GM19468 (cell line): Measurements from ENCODE around the gene PLCD4.

Source experiments
- ATAC-seq: cut with Tn5 transposase; IDR thresholded peaks from one replicate; pipeline ENCODE4 v1.9.1; 2021; ENCODE audit warnings: mild to moderate bottlenecking, moderate library complexity, moderate number of reproducible peaks; ENCODE audit not compliant: unreplicated experiment; ENCODE audit errors: extremely low read depth

Gene PLCD4

GRCh38 chr2:218607436-218608115, at the start of gene PLCD4:
Gene PLCD4 (plus strand): TSS chr2:218607899. CDS start chr2:218615740, 7,841 bp downstream.
- no peak for ATAC-seq

DNA sequence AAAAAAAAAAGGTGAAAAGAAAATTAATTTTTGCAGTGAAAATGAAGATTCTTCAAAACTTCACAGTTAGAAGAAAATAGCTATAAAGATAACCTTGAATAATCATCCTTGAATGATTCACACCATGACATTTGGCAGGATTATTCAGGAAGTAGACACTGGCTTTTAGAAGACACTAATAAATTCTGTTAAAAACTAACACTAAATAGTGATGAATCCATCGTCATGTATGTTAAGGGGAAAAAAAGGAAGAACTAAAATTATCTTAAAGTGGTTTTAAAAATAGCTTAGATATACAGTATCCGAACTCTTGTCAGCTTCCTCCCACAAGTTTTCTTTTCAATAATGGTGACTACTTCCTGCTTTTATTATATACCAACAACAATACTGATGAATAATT, 49.8 kb upstream of the PLCD4 start:
- no peak for ATAC-seq

DNA sequence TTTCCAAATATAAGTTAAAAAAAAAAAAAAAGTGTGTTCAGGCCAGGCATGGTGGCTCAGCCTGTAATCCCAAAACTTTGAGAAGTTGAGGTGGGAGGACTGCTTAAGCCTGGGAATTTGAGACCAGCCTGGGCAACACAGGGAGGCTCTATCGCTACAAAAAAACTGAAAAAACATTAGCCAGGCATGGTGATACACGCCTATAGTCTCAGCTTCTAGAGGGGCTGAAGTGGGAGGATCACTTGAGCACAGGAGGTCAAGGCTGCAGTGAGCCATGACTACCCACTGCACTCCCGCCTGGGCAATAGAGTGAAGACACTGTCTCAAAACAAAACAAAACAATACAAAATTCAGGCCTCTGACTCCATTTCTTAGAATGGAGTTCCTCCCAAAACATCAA, 48.7 kb upstream of the PLCD4 start:
- no peak for ATAC-seq

DNA sequence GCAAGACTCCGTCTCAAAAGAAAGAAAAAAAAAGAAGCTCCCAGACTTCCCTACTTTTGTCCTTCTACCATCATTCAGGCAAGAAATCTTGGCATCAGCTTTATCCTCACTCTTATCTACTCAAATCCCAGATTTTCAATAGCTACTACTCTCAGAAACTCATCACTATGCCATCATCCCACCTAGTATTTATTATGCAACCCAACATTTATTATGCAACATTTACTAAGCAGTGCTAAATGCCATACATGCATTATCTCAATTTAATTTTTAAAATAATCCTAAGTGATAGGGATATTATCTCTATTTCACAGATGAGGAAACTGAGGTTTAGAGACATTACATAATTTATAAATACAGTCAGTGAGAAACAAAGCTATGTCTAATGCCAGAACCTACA, 43.6 kb upstream of the PLCD4 start:
- no peak for ATAC-seq

GRCh38 chr2:218566296-218566695, 41.4 kb upstream of the PLCD4 start:
- no peak for ATAC-seq

GRCh38 chr2:218567797-218568189, 39.9 kb upstream of the PLCD4 start:
- peak; percentile 20 for ATAC-seq

DNA sequence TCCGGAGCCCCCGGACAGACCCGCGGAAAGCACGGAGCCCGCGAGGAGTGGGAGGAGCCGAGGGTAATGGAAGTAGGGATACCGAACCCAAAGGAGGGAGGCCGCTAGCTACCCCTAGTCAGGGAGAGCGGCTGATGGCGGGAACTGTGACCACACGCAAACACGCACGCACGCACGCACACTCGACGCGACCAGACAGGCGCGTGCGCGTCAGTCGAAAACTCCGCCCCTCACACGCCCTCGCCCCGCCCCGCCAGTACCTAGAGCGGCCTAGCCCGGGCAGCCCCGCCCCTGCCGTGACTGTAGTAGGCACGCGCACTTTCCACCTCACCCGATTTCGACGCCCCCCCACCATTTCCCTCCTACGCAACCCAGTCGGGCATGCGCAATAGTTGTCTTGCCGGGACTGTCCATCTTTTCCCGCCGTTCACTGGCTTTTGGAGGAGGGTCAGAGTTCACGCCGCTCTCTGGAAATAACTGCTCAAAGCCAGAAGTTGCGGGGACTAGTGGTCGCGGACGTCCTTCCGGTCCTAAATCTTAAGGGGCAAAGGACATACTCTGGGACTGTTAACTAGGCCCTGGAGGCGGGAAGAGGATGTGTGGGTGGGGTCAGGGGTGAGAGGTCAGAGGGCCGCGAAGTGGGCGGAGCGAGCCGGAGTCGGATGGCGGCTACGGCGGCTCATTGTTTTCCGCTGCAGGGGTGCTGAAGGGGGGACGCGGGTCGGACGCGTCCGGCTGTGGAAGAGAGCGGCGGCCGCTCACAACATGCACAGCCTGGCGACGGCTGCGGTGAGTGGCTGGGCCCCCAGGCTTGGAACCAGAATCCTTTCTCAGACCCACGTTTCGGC, 39.3 kb upstream of the PLCD4 start, which contains the start of the genes CNOT9 and USP37:
Gene CNOT9, plus strand, starts transcription at position 650 of the 848 bp plus-strand sequence. Its CDS starts 116 bp downstream, at position 766.
Gene USP37, minus strand, starts transcription at position 162 of the 848 bp plus-strand sequence. CDS start 9,698 bp downstream, outside the sequence.
- peak; percentile 60 for ATAC-seq

GRCh38 chr2:218569038-218569431, 38.7 kb upstream of the PLCD4 start:
- no peak for ATAC-seq

- no peak for ATAC-seq
These were observed 37.8 kb upstream of the PLCD4 start for GRCh38 chr2:218569661-218570500.

DNA sequence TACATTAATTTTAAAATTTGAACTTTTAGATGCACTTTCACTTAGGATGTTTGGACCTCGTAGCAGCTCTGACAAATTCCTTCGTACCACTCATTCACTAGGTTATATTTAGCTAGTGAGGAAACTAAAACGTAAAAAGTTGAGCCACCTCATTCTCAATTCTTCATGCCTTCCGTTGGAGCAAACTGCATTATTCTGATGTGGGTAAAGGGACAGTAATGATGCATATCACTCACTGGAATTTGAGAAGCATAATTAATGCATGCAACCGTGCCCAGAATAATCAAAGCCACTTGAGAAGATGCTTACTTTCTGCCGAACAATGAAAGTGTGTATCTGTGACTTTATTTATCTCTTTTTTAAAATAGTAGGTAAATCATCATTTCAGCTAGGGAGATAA, 36.8 kb upstream of the PLCD4 start:
- ATAC-seq, result no peak

GRCh38 chr2:218576854-218577253, 30.8 kb upstream of the PLCD4 start:
- no peak for ATAC-seq

GRCh38 chr2:218577482-218578220, 30.0 kb upstream of the PLCD4 start:
- no peak for ATAC-seq

DNA sequence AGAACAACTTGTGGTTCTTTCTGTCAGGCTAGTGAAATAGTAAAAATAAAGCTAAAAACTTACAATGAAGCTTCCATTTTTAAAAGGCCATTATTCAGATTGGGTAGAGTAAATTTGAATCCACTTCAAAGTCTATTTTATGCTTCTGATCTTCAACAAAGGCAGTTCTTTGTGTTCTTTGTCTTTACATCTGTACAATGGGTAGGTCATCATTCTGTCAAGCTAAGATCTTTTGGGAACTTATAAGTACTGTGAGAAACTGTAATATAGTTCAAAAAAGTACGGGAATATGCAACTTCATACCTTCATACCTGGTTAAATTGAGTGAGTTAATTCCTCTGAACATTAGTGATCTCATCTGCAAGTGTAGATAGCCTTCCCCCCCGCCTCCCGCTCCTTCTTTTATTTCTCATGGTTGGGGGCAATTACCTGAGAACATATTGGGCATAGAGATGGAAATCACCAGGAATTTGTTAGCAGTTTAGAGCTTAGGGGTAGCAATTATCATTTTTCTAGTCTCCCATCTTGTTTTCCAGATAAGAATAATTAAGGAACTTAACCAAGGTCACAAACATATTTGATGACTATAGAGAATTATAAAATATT, 29.3 kb upstream of the PLCD4 start:
- no peak for ATAC-seq

DNA sequence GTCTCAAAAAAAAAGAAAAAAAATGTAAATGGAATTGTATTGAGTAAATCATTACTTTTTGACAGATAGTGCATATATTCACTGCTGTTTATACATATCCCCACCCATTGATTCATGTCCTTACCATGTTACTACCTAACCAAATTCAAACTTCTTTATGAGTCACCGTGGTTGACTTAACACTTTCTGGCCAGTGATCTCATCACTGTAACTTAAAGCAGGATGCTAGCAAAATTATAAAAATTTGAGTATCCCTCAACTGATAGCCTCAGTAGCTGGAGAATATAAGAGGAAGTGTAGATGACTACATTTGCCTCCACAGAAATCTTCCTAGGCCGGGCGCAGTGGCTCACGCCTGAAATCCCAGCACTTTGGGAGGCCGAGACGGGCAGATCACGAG, 25.6 kb upstream of the PLCD4 start:
- ATAC-seq, result peak; percentile 68

DNA sequence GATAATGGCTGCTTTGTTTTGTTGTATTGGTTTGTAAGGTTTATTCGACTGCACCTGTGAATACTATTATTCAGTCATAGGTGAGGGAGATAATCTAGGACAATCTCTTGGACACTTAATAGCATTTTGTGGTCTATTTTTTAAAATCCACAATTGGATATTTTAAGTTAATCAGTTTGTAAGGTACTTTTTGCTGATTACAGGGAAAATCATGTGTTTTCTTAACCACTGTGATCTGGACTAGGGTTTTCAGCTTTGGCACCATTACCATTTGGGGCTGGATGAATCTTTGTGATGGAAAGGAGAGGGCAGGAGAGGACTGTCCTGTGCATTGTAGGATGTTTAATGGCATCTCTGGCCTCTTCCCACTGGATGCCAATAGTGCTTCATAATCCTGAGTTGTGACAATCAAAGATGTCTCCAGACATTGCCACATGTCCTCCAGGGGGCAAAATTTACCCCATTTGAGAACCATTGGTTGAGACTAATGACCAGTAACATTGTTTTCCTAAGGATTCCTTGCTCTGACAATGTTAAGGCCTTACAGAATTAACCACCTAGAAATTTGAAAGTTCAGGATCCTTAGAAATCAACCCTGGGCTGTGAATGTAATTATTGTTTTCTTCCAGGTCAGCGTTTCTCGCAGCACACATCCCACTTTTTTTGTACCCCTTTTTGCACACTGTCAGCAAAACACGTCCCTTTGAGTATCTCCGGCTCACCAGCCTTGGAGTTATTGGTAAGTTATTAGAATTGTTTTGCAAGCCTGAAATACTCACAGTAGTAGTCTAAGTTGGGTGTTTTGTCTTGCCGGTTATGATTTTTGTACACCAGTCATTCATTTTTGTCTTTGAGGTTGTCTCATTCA, 23.5 kb upstream of the PLCD4 start:
- no peak for ATAC-seq

DNA sequence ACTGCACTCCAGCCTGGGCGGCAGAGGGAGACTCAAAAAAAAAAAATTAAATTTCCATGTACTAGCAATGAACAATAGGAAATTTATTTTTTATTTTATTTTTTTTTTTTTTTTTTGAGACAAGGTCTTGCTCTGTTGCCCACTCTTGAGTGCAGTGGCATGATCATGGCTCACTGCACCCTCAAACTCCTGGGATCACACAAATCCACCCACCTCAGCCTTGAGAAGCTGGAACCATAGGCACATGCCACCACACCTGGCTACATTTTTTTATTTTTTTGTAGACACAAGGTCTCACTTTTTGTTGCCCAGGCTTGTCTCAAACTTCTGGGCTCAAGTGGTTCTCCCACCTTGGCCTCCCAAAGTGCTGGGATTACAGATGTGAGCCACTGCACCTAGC, 22.2 kb upstream of the PLCD4 start:
- no peak for ATAC-seq

GRCh38 chr2:218605432-218605831, 2.3 kb upstream of the PLCD4 start:
- no peak for ATAC-seq

DNA sequence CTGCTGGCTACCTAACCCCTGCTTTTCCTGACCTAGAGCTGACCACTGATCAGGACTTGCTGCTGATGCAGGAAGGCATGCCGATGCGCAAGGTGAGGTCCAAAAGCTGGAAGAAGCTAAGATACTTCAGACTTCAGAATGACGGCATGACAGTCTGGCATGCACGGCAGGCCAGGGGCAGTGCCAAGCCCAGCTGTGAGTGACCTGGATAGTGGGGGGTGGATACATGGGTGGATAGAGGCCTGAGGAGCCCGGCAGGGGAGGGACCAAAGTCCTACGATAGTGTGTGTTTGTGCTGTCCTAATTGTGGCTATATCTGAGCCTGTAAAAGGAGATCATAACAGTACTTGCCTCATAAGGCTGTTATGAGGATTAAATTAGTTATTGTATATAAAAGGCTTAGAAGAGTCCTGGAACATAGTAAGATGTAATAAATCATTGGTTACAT, 8.2 kb downstream of the PLCD4 start:
- ATAC-seq, result no peak
